Measurements from ENCODE around the gene AKAP8. TPM values are rescaled to one million over a fixed set of nuclear protein-coding genes. Genes with fewer than 3 reads are reported as not detected.
"Not testable (repeated sequence)": the region's sequence is repeated elsewhere in the genome, so short reads cannot be mapped to it uniquely, and the experiment has no call there.

The AKAP8 gene
- total RNA-seq, 2 experiments from 2014 or later = 22.2 to 52.3 TPM

- DNase-seq (ENCODE audit: low spot score) = no peak
- Histone ChIP-seq H3K4me1 (ENCODE audit: insufficient read depth, low read length, poor library complexity, severe bottlenecking) (peaks cover 20% of the 10 kb centered on the region), H4K20me1 (ENCODE audit: insufficient read depth, low read length) (no peaks in the 10 kb centered on the region), H3K27ac (ENCODE audit: low read depth, low read length, poor library complexity, severe bottlenecking) (no peak overlapping the region), H2AFZ (ENCODE audit: low read length) (no peak overlapping the region), H3K79me2 (ENCODE audit: insufficient read depth, low read depth, low read length) (peaks cover 14% of the 10 kb centered on the region; the same call in 1 of the 2 replicates), H3K36me3 (ENCODE audit: insufficient read depth, low read length) (peaks cover 17% of the 10 kb centered on the region), H3K4me2 (ENCODE audit: low read length) (no peak overlapping the region), H3K4me3 (ENCODE audit: low read depth, low read length, poor library complexity, severe bottlenecking) (no peak overlapping the region), H3K9me3 (ENCODE audit: low read length) (no peaks in the 10 kb centered on the region), H3K9me2 (ENCODE audit: insufficient read depth, low read length) (no peaks in the 10 kb centered on the region)
- TF ChIP-seq CTCF (conservative IDR thresholded peaks at IDR 0.05; ENCODE audit: low read length) = no peak
- TF ChIP-seq EZH2phosphoT487 (IDR thresholded peaks at IDR 0.05; ENCODE audit: borderline replicate concordance, low read depth, low read length) = no peak
- intact Hi-C loops (cut with micrococcal nuclease; ENCODE audit: unreplicated experiment) = no loop called here
- POLR2A ChIA-PET = interaction anchor here (0.9 kb wide), 1 partner anchor 48 kb away, joined by 3 read pairs; no protein-coding TSS in a partner anchor
- BruUV-seq (replicated peaks) = no TSS peak
- CTCF ChIA-PET (ENCODE audit: unreplicated experiment) = no interaction called here
Measured at GRCh38 chr19:15337202-15337601, 42.4 kb downstream of the AKAP8 start.

- POLR2A ChIA-PET; intact Hi-C loops (cut with micrococcal nuclease; ENCODE audit: unreplicated experiment); CTCF ChIA-PET (ENCODE audit: unreplicated experiment); H4K20me1 ChIP-seq (ENCODE audit: insufficient read depth, low read length); H3K4me3 ChIP-seq (ENCODE audit: low read depth, low read length, poor library complexity, severe bottlenecking); DNase-seq (ENCODE audit: low spot score); H3K9me2 ChIP-seq (ENCODE audit: insufficient read depth, low read length); BruUV-seq (replicated peaks); H3K27ac ChIP-seq (ENCODE audit: low read depth, low read length, poor library complexity, severe bottlenecking); H3K4me2 ChIP-seq (ENCODE audit: low read length); H3K9me3 ChIP-seq (ENCODE audit: low read length); H2AFZ ChIP-seq (ENCODE audit: low read length): not testable (repeated sequence)
- Histone ChIP-seq H3K4me1 (ENCODE audit: insufficient read depth, low read length, poor library complexity, severe bottlenecking) (peaks cover 20% of the 10 kb centered on the region), H3K36me3 (ENCODE audit: insufficient read depth, low read length) (peaks cover 22% of the 10 kb centered on the region), H3K79me2 (ENCODE audit: insufficient read depth, low read depth, low read length) (peaks cover 20% of the 10 kb centered on the region)
Measured at GRCh38 chr19:15335992-15336391, 43.6 kb downstream of the AKAP8 start.

- DNase-seq (ENCODE audit: low spot score) = peak; percentile 82
- intact Hi-C loops (cut with micrococcal nuclease; ENCODE audit: unreplicated experiment) = loop anchor here (2.0 to 5.0 kb wide), 3 partner anchors 40 to 225 kb away; partner anchors contain the start of gene AKAP8L
- BruUV-seq (replicated peaks) = no TSS peak
Measured at GRCh38 chr19:15332311-15332996, 47.1 kb downstream of the AKAP8 start, which contains the start of gene BRD4. Gene BRD4, minus strand, starts transcription at chr19:15332539. Its CDS starts 59,440 bp downstream, at chr19:15273099.

More at GRCh38 chr19:15332311-15332996, 47.1 kb downstream of the AKAP8 start, which contains the start of gene BRD4:
- peak within 1 kb of the TSS; percentile 98 for H3K4me2 ChIP-seq (ENCODE audit: low read length)
- H3K27ac ChIP-seq (ENCODE audit: low read depth, low read length, poor library complexity, severe bottlenecking) = peak within 1 kb of the TSS; percentile 97
- no peaks in the 10 kb centered on the region for H3K9me3 ChIP-seq (ENCODE audit: low read length)
- peaks cover 55% of the 10 kb centered on the region for H3K79me2 ChIP-seq (ENCODE audit: insufficient read depth, low read depth, low read length)
- peaks cover 32% of the 10 kb centered on the region for H3K36me3 ChIP-seq (ENCODE audit: insufficient read depth, low read length)
- H4K20me1 ChIP-seq (ENCODE audit: insufficient read depth, low read length) = peaks cover 34% of the 10 kb centered on the region
- POLR2A ChIA-PET = interaction anchor here (0.7 to 1.2 kb wide), 2 partner anchors 8 to 46 kb away, joined by 3 read pairs; no protein-coding TSS in a partner anchor
- H3K9me2 ChIP-seq (ENCODE audit: insufficient read depth, low read length) = no peaks in the 10 kb centered on the region
- peak within 1 kb of the TSS; percentile 82; the same call in 1 of the 2 replicates for H2AFZ ChIP-seq (ENCODE audit: low read length)
- peak within 1 kb of the TSS; percentile 100 for H3K4me3 ChIP-seq (ENCODE audit: low read depth, low read length, poor library complexity, severe bottlenecking)
- no peak for TF ChIP-seq CTCF (conservative IDR thresholded peaks at IDR 0.05; ENCODE audit: low read length)
- CTCF ChIA-PET (ENCODE audit: unreplicated experiment) = no interaction called here
- H3K4me1 ChIP-seq (ENCODE audit: insufficient read depth, low read length, poor library complexity, severe bottlenecking) = peaks cover 52% of the 10 kb centered on the region

Measured in OCI-LY7 (cell line).